ENCODE measurements around the gene SEMA3F.

- TF ChIP-seq CTCF (IDR thresholded peaks at IDR 0.05) (no peak), POLR2A (IDR thresholded peaks at IDR 0.05) (peak in 1 of 2 donors; percentile 76)
Measured at GRCh38 chr3:50237754-50238548, 82.8 kb downstream of the SEMA3F start.

All from thyroid gland (tissue), 4 donors.